Anterior cingulate cortex (tissue), 58 donors: ENCODE measurements around the gene KDELR1.

Source experiments
- DNase-seq, 58 donors: peaks; one replicate each; lab custom pipeline; 2025; lab: John Stamatoyannopoulos, UW

The KDELR1 gene

DNA sequence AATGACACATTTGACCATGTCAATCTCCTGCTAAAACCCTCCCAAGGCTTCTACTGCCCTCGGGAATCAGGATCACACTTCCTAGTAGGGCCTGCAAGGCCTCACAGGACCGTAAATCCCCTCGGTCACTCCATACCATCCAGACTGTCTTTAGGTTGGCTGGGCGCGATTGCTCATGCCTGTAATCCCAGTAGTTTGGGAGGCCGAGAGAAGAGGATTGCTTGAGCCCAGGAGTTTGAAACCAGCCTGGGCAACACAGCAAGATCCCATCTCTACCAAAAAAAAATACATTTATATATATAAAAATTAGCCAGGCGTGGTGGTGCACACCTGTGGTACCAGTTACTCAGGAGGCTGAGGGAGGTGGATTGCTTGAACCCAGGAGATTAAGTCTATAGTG lies 42.6 kb downstream of the KDELR1 start:
- DNase-seq, result no peak

DNA sequence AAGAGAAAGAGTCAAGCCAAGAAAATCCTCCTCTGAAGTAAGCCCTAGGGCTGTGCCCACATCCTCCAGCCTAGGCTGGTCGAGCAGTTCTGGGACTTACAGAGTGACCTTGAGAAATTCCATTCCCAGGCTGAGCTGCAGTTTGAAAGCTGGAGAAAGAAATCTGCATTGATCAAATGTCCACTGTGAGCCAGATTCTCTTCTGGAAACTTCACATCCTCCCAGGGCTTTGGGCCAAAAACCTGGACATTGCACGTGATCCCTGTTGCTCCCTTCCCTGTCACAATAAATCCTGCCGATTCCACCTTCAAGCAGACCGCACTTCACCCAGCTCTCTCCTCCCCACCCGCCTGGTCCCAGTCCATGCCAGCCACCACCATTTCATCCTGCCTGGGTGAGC lies 43.3 kb downstream of the KDELR1 start:
- peak in 2 of 58 donors; percentile 12 to 13 for DNase-seq

DNA sequence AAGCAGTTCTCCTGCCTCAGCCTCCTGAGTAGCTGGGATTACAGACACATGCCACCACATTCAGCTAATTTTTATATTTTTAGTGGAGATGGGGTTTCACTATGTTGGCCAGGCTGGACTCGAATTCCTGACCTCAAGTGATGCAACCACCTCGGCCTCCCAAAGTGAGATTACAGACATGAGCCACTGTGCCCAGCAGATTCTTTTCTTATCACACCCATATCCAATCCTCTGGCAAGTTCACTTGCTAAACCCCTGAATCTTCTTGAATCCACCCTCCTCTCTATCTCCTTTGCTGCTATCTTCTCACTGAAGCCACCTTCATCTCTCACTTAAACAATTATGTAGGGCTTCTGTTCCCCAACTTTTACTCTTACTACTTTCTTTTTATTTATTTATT lies 45.2 kb downstream of the KDELR1 start:
- no peak for DNase-seq

DNA sequence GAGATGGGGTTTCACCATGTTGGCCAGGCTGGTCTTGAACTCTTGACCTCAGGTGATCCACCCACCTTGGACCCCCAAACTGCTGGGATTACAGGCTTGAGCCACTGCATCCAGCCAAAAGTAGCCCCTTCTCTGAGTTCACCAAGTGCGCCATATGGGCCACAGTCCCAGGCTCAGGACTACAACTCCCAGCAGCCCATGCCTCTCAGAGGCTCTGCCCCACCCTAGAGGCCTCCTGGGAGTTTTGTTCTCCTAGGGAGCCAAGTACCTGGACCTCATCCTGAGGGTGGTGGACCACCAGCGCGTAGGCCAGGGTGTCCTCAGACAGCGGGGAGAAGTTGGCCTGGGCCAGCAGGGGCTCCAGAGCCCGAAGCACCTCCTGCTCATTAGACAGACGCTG lies 46.5 kb downstream of the KDELR1 start:
- DNase-seq, result no peak

DNA sequence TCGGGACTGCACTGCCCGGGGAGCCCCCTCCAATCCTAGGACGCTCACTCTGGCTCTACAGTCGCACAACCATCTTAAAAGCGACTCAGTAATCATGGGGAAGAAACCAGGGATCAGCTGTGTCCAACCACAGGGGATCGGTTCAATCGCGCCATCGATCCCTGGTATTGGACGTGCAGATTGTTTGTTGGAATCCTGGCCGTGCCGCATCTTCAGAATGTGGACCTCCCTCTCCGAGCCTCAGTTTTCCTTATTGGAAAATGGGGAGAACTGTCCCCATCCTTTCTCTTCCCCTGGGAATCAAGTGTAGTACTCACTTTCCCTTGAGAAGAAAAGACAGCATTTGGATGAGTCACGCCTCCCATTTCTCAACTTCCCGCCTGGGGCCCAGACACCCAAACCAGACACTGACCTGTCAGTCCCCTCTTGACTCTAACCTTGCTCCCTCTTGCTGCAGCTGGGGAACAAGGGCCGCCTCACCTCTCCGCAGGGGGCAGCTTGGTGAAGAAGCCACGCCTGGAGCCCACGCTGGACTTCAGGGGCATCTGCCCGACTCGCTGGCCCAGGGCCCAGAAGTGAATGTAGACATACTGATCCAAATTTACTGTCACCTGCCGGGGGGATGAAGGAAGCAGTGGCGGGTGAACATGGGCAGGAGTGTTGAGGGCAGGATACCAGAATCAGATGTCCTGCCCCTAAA lies 48.4 kb downstream of the KDELR1 start:
- DNase-seq, result no peak

DNA sequence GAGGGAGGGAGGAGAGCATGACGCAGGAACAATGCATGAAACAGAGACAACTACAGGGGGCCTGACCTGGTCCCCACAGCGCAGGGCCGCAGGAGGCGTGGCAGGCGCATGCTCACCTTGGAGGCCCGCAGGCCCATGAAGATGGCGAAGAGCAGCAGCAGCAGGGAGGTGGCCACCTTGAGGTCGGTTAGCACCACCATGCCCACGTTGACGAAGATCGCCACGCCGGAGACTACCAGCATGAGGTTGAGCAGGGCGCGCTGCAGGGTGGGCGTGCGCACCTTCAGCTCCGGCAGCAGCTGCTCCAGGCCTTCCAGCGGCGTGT lies 49.0 kb downstream of the KDELR1 start:
- no peak for DNase-seq

DNA sequence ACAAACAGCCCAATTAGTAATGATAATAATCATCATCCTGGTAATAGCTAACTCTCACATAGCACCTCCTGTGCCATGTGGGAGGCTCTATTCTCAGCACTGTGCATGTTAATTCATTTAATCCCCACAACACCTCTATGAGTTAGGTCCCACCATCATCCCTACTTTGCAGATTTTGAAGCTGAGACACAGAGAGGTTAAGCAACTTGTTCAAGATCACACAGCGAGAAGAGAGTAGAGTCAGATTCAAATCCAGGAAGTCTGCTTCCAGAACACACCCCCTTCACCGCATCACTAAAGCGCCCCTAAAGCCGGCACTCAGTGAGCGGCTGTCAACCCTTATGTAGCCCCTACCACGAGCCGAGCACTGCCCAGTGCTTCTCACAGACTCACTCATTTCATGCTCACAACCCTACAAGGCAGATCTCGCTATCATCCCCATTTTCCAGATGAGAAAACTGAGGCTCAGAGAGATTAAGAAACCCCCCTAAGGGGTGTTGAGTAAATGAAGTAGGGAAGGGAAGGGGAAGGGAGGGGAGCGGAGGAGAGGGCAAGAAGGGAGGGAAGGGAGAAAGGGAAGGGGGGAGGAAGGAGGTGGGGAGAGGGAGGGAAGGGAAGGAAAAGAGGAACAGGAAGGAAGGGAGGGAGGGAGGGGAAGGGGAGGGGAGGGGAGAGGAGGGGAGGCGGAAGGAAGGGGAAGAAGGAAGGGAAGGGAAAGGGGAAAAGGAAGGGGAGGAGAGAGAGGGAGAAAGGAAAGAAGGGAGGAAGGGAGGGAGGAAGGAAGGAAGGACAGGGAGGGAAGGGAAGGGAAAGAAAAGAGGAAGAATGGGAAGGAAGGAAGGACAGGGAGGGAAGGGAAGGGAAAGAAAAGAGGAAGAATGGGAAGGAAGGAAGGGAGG lies 49.6 kb downstream of the KDELR1 start:
- no peak for DNase-seq

DNA sequence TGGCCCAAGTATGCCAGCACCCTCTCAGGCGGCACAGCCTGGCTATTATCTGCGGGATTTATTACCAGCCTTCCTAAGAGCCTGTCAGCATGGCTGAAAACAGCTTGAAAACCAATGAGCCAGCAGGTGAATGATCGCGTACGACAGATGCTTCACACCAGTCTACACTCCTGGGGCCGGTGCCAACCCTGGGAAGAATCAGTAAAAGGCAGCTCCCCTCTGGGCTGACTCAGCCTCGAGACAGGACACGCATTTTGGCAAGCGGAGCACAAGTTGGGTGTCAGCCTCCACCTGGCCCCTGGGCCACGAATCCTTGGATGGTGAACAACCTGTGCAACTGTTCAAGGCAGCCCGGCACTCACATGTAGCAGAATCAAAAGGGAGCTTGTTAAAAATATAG lies 50.4 kb downstream of the KDELR1 start:
- DNase-seq, result peak in 34 of 58 donors; percentile 7 to 61 (median 30)

DNA sequence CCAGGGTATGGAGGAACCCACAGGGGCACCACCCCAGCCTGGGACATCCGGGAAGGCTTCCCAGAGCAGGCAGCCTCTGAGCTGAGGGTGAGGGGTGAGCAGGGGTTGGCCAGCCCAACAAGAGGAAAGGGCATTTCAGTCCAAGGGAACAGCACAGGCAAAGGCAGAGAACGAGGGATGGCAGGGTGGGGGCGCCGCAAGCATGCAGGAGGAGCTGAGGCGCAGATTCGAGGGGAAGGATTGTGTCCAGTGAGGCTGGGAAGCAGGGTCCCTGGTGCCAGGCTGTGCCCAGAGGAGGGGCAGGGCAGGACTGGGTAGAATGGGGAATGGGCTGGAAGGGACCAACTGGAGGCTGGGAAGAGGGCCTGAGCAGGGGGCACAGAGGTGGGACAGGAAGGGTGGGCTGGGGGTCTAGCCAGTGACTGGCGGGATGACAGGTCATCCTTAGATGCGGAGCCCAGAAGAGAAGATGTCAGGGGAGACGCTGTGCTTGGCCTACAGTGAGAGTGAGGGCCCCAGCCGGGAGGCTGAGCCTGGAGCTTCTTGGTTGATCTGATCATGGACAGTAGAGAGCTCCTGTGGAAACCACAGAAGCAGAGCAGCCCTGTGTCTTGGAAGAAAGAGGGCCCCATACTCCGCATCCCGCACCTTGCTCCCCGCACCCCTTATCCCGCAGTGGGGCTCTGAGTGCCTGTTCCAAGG lies 52.4 kb downstream of the KDELR1 start:
- no peak for DNase-seq

DNA sequence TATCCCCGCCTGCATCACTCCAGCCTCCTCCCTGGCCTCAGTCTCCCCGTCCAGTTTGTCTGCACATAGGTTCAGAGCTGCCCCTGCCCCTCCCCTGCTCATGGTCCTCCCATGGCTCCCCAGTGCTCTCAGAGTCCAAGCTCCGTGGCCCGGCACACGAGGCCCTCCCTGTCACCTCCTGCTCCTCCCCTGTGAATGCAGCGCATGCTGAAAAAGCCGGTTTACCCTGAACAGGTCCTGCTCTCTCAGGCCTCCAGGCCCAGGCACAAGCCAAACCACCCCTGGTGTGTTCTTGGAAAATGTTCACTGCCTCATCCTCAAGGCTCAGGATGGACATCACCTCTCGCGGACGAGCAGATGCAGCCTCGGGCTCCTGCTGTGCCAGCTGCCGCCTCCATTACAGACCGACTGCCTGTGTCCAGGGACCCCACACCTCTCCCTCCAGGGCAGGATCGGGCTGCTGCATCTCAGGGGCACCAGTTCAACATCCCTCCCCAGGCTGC lies 53.0 kb downstream of the KDELR1 start:
- DNase-seq, result no peak

DNA sequence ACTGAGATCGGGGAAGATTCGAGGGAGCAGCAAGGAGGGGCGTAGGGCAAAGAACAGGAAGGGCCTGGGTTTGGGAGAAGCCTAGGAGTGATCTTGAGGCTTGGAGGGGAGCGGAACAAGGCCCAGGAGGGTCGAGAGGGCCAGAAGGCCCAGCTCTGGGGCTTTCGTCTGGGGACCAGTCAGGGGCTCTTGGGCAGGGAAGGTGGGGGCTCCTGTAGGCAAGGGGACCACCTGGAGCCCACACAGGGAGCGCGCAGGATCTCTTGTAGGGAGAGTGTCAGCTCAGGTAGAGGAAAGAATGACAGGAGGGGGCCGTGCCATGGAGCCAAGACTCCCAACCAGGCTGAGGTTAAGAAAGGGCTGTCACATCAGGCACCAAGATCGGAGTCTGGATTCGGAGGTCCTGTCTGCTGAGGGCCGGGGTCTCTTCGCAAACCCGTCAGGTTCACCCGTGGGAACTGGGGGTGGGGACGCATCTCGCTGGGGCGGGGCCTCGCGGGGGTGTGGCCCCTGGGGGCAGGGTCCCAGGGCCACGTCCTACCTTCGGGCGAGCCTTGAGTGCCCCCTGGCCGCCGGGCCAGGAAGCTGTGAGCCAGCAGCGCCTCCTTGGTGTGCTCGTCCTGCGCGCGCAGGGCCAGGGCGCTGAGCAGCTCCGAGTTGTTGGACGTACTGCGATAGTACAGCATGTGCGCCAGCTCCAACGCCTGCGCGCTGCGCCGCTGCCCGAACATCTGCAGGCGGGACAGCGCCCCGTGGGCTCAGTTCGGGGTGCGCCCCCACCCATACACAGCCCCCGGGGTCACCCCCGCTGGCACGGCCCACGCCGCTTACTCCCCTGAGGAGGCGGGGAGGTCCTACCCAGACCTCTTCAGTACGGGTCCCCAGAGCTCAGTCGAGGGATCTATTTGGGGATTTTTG lies 57.6 kb downstream of the KDELR1 start:
- DNase-seq, result peak in 51 of 58 donors; percentile 13 to 81 (median 59)

DNA sequence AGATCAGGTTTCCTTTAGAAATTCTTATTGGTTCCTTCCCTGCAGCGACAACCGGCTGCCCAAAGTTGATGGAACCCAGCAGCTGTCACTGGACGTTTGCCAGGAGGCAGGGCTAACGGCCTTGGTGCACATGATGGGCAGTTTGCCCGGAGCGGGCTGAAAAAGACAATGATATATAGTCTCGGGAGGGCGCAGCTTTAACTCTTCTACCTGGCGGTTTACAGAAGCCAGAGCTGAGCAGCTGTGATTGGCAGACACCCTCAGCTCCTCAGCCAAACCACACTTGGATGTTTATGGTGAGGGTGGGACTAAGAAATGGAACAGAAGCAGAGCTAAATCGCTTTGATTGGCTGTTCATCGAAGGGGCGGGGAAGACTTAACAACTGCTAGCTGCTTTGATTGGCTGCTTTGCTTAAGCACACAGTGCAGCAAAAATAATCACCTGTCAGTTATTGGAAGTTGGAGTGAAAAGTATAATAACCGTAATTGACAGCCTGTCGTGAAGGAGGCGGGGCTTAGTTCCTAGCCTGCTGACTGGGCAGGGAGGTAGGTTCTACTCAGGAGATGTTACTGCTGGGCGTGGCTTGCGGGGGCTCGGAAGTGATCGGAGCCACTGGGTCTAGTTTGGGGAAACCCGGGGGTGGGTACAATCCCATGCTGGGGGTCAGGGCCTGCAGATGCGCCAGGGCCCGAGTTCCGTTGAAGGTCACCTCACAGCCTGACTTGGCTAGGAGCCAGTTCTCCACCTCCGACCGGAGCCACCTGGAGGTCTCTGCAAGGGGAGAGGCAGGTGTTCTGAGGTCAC lies 58.5 kb downstream of the KDELR1 start:
- DNase-seq, result peak; percentile 23 to 98 (median 83)
